IPS-15b (cell line): ENCODE data around the gene CCDC74B.
"Not testable (repeated sequence)": the region's sequence is repeated elsewhere in the genome, so short reads cannot be mapped to it uniquely, and the experiment has no call there.

ENCODE experiments used
- H3K27me3 ChIP-seq: one replicate; pipeline ENCODE4 v1.6.1; 2013; ENCODE audit warnings: low read length; ENCODE audit not compliant: control insufficient read depth, insufficient read depth
- H3K36me3 ChIP-seq: one replicate; pipeline ENCODE4 v1.6.1; 2013; ENCODE audit warnings: low read length; ENCODE audit not compliant: control insufficient read depth, insufficient read depth
- H3K4me1 ChIP-seq: one replicate; pipeline ENCODE4 v1.6.1; 2013; ENCODE audit warnings: mild to moderate bottlenecking, low read length; ENCODE audit not compliant: control insufficient read depth, insufficient read depth
- H3K4me3 ChIP-seq: one replicate; pipeline ENCODE4 v1.5.1; 2013; ENCODE audit warnings: low read depth, low read length
- H3K9ac ChIP-seq: one replicate; pipeline ENCODE4 v1.6.1; 2013; ENCODE audit warnings: low read depth, mild to moderate bottlenecking, low read length
- H3K9me3 ChIP-seq: one replicate; pipeline ENCODE4 v1.6.1; 2013; ENCODE audit warnings: mild to moderate bottlenecking, low read length; ENCODE audit not compliant: control insufficient read depth, insufficient read depth

Gene CCDC74B

GRCh38 chr2:130139331-130140280 is 5.3 kb downstream of the CCDC74B start:
- not testable (repeated sequence) for H3K9ac ChIP-seq, H3K4me1 ChIP-seq, H3K9me3 ChIP-seq, H3K27me3 ChIP-seq, H3K4me3 ChIP-seq, H3K36me3 ChIP-seq

DNA sequence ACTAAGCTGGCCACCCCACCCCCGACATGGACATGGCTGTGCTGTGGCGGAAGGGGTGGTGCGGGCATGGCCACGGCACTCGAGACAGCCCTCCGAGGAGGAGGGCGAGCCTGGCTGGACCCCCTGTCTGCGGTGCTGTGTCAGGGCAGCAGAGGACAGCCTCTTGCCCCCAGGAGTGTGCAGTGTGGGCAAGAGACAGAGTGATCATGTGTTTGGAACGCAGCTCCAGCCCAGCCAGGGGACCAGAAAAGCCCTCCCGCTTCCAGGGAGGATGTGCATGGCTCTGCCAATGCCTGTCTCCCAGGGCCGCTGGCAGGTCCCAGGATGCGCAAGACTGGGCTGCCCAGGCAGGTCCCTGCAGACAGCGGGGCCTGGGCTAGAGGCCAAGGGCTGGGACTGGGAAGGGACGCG is 6.1 kb downstream of the CCDC74B start:
- H3K36me3 ChIP-seq, H3K27me3 ChIP-seq, H3K9me3 ChIP-seq, H3K4me1 ChIP-seq, H3K9ac ChIP-seq, H3K4me3 ChIP-seq: not testable (repeated sequence)

DNA sequence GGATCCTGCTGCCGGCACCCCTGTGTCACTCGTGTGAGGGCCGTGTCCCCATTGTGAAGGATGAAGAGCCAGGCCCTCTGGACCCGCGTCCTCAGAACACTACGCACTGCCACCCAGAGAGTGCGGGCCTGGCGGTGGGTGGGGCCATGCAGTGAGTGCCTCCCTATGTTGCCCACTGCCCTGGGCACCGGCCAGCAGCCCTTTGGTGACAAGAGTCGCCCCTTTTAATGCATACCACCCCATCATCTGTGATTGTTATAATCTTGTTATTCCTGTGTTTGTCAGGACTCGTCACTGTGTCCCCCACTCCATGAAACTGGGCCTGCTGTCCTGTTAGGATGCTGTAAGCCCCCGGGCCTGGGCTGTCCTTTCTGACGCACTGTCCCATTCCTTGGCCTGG is 6.6 kb downstream of the CCDC74B start:
- not testable (repeated sequence) for H3K4me1 ChIP-seq, H3K4me3 ChIP-seq, H3K27me3 ChIP-seq, H3K9me3 ChIP-seq, H3K36me3 ChIP-seq, H3K9ac ChIP-seq

DNA sequence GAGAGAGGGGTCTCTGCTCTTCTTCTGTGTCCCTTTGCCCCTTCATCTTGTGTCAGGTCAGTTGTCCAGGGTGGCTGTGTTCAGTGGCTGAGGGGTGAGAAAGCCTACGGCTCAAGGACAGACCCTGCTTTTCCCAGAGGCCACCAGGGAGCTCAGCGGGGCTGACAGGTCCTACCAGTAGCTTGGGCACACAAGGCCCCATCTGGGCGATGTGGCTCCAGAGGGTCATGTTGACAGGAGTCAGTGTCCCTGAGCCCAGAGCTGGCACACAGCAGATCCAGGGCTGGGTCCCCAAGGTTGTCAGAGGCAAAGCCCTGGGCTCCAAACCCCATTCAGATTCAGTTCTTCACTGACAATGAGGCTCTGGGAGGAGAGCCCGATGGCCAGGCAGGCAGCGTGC is 7.8 kb downstream of the CCDC74B start:
- H3K4me3 ChIP-seq, H3K9ac ChIP-seq, H3K36me3 ChIP-seq, H3K4me1 ChIP-seq, H3K9me3 ChIP-seq, H3K27me3 ChIP-seq: not testable (repeated sequence)

- not testable (repeated sequence) for H3K9ac ChIP-seq, H3K4me1 ChIP-seq, H3K4me3 ChIP-seq, H3K36me3 ChIP-seq, H3K27me3 ChIP-seq, H3K9me3 ChIP-seq
Observed at GRCh38 chr2:130136546-130136945, 8.4 kb downstream of the CCDC74B start.

- H3K4me1 ChIP-seq = no peaks in the 10 kb centered on the region
- no peak overlapping the region for H3K4me3 ChIP-seq
- no peaks in the 10 kb centered on the region for H3K27me3 ChIP-seq
- no peaks in the 10 kb centered on the region for H3K9me3 ChIP-seq
- no peaks in the 10 kb centered on the region for H3K36me3 ChIP-seq
- no peak overlapping the region for H3K9ac ChIP-seq
Observed at GRCh38 chr2:130135692-130136541, 9.0 kb downstream of the CCDC74B start.

- not testable (repeated sequence) for H3K4me3 ChIP-seq, H3K9me3 ChIP-seq, H3K9ac ChIP-seq
Observed at GRCh38 chr2:130129120-130129829, 15.6 kb downstream of the CCDC74B start, which contains the start of gene POTEF. Gene POTEF (minus strand): TSS chr2:130129222. CDS start chr2:130120515, 8,707 bp downstream.

GRCh38 chr2:130128464-130128863 is 16.4 kb downstream of the CCDC74B start:
- not testable (repeated sequence) for H3K36me3 ChIP-seq, H3K9me3 ChIP-seq, H3K27me3 ChIP-seq, H3K4me3 ChIP-seq, H3K9ac ChIP-seq, H3K4me1 ChIP-seq

More at GRCh38 chr2:130129120-130129829, 15.6 kb downstream of the CCDC74B start, which contains the start of gene POTEF:
- H3K27me3 ChIP-seq, H3K36me3 ChIP-seq, H3K4me1 ChIP-seq: not testable (repeated sequence)

DNA sequence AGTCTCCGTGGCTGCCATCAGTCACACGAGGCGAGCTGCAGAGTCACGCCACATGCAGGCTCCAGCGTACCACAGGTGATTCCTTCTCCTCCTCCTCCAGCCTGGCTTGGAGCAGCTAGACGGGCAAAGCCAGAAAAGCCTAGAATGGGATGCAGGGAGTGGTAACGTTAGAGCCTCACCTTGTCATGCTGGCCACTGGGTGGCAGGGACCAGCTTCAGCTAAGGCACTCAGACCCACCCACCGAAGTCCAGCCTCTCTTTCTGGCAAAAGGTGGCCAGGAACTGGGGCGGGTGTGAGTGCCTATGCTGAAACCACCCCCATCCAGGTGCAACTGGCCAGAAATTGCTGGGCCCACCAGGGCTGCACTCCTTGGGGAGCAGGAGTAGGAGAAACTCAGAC is 17.2 kb downstream of the CCDC74B start:
- not testable (repeated sequence) for H3K4me1 ChIP-seq, H3K36me3 ChIP-seq, H3K9ac ChIP-seq, H3K9me3 ChIP-seq, H3K4me3 ChIP-seq, H3K27me3 ChIP-seq

GRCh38 chr2:130120924-130121323 is 24.0 kb downstream of the CCDC74B start:
- not testable (repeated sequence) for H3K4me3 ChIP-seq, H3K9ac ChIP-seq, H3K36me3 ChIP-seq, H3K4me1 ChIP-seq, H3K27me3 ChIP-seq, H3K9me3 ChIP-seq

GRCh38 chr2:130102597-130103363 is 42.1 kb downstream of the CCDC74B start:
- H3K4me3 ChIP-seq, H3K9ac ChIP-seq, H3K27me3 ChIP-seq, H3K36me3 ChIP-seq, H3K9me3 ChIP-seq, H3K4me1 ChIP-seq: not testable (repeated sequence)
